Measurements from ENCODE around the gene TRAF2.

Gene TRAF2

GRCh38 chr9:136886610-136887597 lies 588 bp downstream of the TRAF2 start:
- peak; percentile 40 for DNase-seq

- no peak for DNase-seq
Measured at GRCh38 chr9:136888454-136888853, 2.1 kb downstream of the TRAF2 start.

- no peak for DNase-seq
Measured at GRCh38 chr9:136889858-136890257, 3.5 kb downstream of the TRAF2 start.

- no peak for DNase-seq
Measured at GRCh38 chr9:136890661-136891060, 4.3 kb downstream of the TRAF2 start.

GRCh38 chr9:136896027-136896426 lies 9.7 kb downstream of the TRAF2 start:
- no peak for DNase-seq

- DNase-seq, result no peak
Measured at GRCh38 chr9:136898483-136899100, 12.3 kb downstream of the TRAF2 start.

GRCh38 chr9:136899196-136899595 lies 12.9 kb downstream of the TRAF2 start:
- DNase-seq, result peak; percentile 20

GRCh38 chr9:136900556-136900955 lies 14.2 kb downstream of the TRAF2 start:
- no peak for DNase-seq

- DNase-seq, result no peak
Measured at GRCh38 chr9:136900988-136901515, 14.7 kb downstream of the TRAF2 start.

GRCh38 chr9:136901516-136902258 lies 15.4 kb downstream of the TRAF2 start:
- DNase-seq, result peak; percentile 88

- DNase-seq, result peak; percentile 80
Measured at GRCh38 chr9:136902259-136902821, 16.0 kb downstream of the TRAF2 start.

GRCh38 chr9:136903041-136903554 lies 16.8 kb downstream of the TRAF2 start:
- DNase-seq, result no peak

- DNase-seq, result no peak
Measured at GRCh38 chr9:136906266-136906665, 19.9 kb downstream of the TRAF2 start.

GRCh38 chr9:136907011-136907914 lies 20.9 kb downstream of the TRAF2 start:
- DNase-seq, result no peak

GRCh38 chr9:136910197-136910900 lies 24.0 kb downstream of the TRAF2 start:
- DNase-seq, result no peak

- DNase-seq, result no peak
Measured at GRCh38 chr9:136910901-136911245, 24.6 kb downstream of the TRAF2 start.

- no peak for DNase-seq
Measured at GRCh38 chr9:136913701-136914438, 27.6 kb downstream of the TRAF2 start.

- DNase-seq, result no peak
Measured at GRCh38 chr9:136915632-136916329, 29.5 kb downstream of the TRAF2 start.
